Lower lobe of right lung (tissue), 2 donors: ENCODE data around the gene GLMN. TPM values are rescaled to one million over a fixed set of nuclear protein-coding genes. Genes with fewer than 3 reads are reported as not detected.

Source experiments
- ATAC-seq, 2 donors: fragments of 200-7000 bp; cut with Tn5 transposase; one replicate each; pipeline ENCODE4 v1.9.1; 2020 to 2022; ENCODE audit warnings: mild to moderate bottlenecking in 2 of 2, moderate library complexity in 2 of 2
- DNase-seq: peaks from one replicate; pipeline ENCODE4 v3.0.0-alpha.2; 2020
- H3K27ac ChIP-seq: fragments of 200-600 bp; one replicate; pipeline ENCODE4 v1.8.0; 2022
- H3K27me3 ChIP-seq: fragments of 200-600 bp; one replicate; pipeline ENCODE4 v1.8.0; 2022; ENCODE audit warnings: low read depth
- H3K36me3 ChIP-seq: fragments of 200-600 bp; one replicate; pipeline ENCODE4 v1.8.0; 2022; ENCODE audit warnings: mild to moderate bottlenecking
- H3K4me1 ChIP-seq: fragments of 200-600 bp; one replicate; pipeline ENCODE4 v1.8.0; 2022
- H3K4me3 ChIP-seq: fragments of 200-600 bp; one replicate; pipeline ENCODE4 v1.8.0; 2022; ENCODE audit warnings: mild to moderate bottlenecking
- H3K9me3 ChIP-seq: fragments of 200-600 bp; one replicate; pipeline ENCODE4 v1.8.0; 2022
- intact Hi-C: fragments of 100-400 bp; cut with DNase I; formaldehyde crosslinking; loops from one replicate; pipeline ENCODE4 v1.11.0; 2022
- total RNA-seq: library from RNA; stranded (reverse); fragmentation: NEBNext Ultra II Directional; extraction: Animal tissue kit (Norgen Biotek cat#: 25700); gene quantifications from one replicate; pipeline ENCODE4 v1.2.1, GENCODE V29; 2021
- TF ChIP-seq, protein P1 (sequence below): fragments of 200-600 bp; IDR thresholded peaks from one replicate; pipeline ENCODE4 v1.8.0; 2022; ENCODE audit warnings: antibody characterized with exemption, mild to moderate bottlenecking
- donor health status: DM: no; HTN: yes; CAD: no; lungs with severe emphysema.

Gene GLMN
- total RNA-seq, 1 donor from 2014 or later, result 6.5 TPM

DNA sequence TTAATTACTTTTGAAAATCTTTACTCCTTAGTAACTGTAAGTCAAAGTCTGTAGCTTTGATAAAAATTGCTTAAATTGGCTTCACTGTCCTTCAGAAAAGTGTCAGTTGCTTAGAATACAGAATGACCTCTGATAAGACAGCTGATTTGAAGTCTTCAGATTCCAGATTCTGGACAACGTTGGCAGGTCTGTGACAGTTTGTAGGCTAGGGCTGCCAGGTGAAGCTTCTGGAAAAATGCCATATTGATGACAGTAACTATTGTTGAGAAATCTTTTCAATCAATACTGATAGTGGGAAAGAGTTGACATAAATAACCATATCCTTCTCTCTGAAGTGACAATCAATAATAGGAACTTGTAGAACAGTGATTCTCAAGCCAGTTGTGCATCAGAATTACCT is 41.4 kb upstream of the GLMN start:
- Histone ChIP-seq H3K27ac (no peak overlapping the region), H3K4me3 (no peak overlapping the region), H3K36me3 (peaks cover 35% of the 10 kb centered on the region), H3K4me1 (no peaks in the 10 kb centered on the region), H3K9me3 (no peaks in the 10 kb centered on the region), H3K27me3 (no peaks in the 10 kb centered on the region)
- DNase-seq (no peak), ATAC-seq (no peak)
- TF ChIP-seq, protein P1, sequence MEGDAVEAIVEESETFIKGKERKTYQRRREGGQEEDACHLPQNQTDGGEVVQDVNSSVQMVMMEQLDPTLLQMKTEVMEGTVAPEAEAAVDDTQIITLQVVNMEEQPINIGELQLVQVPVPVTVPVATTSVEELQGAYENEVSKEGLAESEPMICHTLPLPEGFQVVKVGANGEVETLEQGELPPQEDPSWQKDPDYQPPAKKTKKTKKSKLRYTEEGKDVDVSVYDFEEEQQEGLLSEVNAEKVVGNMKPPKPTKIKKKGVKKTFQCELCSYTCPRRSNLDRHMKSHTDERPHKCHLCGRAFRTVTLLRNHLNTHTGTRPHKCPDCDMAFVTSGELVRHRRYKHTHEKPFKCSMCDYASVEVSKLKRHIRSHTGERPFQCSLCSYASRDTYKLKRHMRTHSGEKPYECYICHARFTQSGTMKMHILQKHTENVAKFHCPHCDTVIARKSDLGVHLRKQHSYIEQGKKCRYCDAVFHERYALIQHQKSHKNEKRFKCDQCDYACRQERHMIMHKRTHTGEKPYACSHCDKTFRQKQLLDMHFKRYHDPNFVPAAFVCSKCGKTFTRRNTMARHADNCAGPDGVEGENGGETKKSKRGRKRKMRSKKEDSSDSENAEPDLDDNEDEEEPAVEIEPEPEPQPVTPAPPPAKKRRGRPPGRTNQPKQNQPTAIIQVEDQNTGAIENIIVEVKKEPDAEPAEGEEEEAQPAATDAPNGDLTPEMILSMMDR, result no peak
- intact Hi-C loops, result no loop called here

DNA sequence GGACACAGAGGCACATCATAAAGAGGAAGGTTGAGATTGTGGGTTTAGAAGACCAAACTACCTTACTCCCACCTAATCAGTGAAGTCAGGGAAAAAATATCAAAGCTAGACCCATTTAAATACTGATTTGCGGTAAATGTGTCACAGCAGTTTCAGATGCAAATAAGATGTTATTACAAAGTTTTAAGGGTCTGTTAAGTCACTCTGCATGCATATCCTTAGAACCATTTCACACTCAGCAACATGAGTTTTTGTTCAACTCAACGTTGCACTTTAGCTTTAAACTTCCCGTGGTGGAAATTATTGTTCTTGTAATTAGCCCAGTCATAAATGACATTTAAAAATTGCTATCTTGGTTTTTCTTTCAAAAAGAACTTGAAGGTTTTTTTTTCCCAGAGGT is 34.9 kb upstream of the GLMN start:
- intact Hi-C loops, result no loop called here
- no peak overlapping the region for H3K27ac ChIP-seq
- H3K4me1 ChIP-seq, result no peaks in the 10 kb centered on the region
- H3K36me3 ChIP-seq, result peaks cover 15% of the 10 kb centered on the region
- ATAC-seq (no peak), DNase-seq (no peak)
- TF ChIP-seq, protein P1, result no peak
- no peak overlapping the region for H3K4me3 ChIP-seq
- H3K27me3 ChIP-seq, result no peaks in the 10 kb centered on the region
- H3K9me3 ChIP-seq, result no peaks in the 10 kb centered on the region

DNA sequence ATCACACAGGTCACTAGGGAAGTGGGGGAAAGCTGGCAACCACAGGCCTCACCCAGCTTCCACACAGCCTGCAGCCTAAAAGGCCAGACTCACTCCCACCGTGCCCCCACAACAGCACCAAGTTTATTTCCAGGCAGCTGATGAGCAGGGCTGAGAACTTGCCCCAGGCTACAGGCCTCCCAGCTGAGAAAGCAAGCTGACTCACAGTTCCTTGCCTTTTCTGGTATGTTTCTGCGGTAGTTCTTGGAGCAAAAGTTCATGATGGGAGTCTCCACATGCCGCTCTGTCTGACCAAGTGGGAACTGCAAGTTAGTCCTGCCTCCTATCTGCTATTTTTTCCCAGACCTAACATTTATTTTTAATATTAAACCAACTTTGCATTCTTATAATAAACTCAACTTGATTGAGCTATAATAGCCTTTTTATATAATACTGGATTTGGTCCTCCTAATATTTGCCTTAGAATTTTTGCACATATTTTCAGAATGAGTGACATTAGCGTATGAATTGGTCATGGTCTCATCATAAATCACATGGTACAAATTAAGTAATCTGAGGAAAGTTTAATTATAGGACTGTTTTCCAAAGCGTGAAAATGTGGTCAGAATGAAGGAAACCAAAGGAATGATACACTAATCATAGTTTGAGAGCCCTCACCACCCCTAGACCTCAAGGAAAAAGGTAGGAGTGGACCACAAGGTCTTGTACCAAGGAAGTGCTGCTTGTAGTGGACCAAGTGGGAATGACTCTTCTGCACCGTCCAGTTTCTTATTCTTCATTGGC is 30.8 kb upstream of the GLMN start:
- TF ChIP-seq, protein P1, result no peak
- Histone ChIP-seq H3K4me3 (no peak overlapping the region), H3K4me1 (no peaks in the 10 kb centered on the region), H3K27ac (no peak overlapping the region), H3K27me3 (no peaks in the 10 kb centered on the region), H3K36me3 (peaks cover 8% of the 10 kb centered on the region), H3K9me3 (peaks cover 25% of the 10 kb centered on the region)
- intact Hi-C loops, result no loop called here
- DNase-seq (no peak), ATAC-seq (no peak)

DNA sequence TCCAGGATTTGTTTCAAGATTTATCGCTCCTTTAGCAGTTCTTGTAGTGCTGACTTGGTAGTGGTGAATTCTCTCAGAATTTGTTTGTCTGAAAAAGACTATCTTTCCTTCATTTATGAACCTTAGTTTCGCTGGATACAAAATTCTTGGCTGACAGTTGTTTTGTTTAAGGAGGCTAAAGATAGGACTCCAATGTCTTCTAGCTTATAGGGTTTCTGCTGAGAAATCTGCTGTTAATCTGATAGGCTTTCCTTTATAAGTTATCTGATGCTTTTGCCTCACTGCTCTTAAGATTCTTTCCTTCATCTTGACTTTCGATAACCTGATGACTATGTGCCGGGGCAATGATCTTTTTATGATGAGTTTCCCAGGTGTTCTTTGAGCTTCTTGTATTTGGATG is 29.0 kb upstream of the GLMN start:
- TF ChIP-seq, protein P1, result no peak
- no peaks in the 10 kb centered on the region for H3K4me1 ChIP-seq
- no peak overlapping the region for H3K27ac ChIP-seq
- no peak for DNase-seq
- peaks cover 23% of the 10 kb centered on the region for H3K36me3 ChIP-seq
- no peak for ATAC-seq
- H3K27me3 ChIP-seq, result no peaks in the 10 kb centered on the region
- no peak overlapping the region for H3K4me3 ChIP-seq
- intact Hi-C loops, result no loop called here
- H3K9me3 ChIP-seq, result peaks cover 25% of the 10 kb centered on the region

DNA sequence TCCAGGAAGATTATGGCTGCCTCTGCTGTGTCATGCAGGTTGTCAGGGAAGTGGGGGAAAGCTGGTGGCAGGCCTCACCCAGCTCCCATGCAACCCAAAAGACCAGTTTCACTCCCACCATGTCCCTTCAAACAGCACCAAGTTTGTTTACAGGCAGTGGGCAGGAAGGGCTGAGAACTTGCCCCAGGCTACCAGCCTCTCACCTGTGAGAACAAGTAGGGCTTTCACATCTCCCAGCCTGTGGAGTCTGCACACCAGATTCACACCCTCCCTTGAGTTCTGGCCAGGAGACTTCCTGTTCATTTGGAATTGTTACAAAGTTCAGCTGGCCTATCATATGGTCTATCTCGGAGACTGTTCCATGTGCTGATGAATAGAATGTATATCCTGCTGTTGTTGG is 27.9 kb upstream of the GLMN start:
- H3K36me3 ChIP-seq, result peaks cover 32% of the 10 kb centered on the region
- H3K9me3 ChIP-seq, result peaks cover 25% of the 10 kb centered on the region
- no peaks in the 10 kb centered on the region for H3K27me3 ChIP-seq
- intact Hi-C loops, result no loop called here
- TF ChIP-seq, protein P1, result no peak
- H3K4me3 ChIP-seq, result no peak overlapping the region
- DNase-seq (no peak), ATAC-seq (no peak)
- H3K4me1 ChIP-seq, result no peaks in the 10 kb centered on the region
- no peak overlapping the region for H3K27ac ChIP-seq
